Epithelial cell of prostate (primary cell): ENCODE data around the gene MPHOSPH8.
"Not testable (repeated sequence)": the region's sequence is repeated elsewhere in the genome, so short reads cannot be mapped to it uniquely, and the experiment has no call there.

Experiments used
- DNase-seq: peaks from one replicate; pipeline ENCODE4 v3.0.0-alpha.2; 2011; ENCODE audit warnings: low read depth, low spot score
- H3K27ac ChIP-seq: fragments of 450-650 bp; 2 replicates; pipeline ENCODE4 v1.5.1; 2017; ENCODE audit warnings: mild to moderate bottlenecking

Gene MPHOSPH8

GRCh38 chr13:19624265-19624664 is 9.2 kb upstream of the MPHOSPH8 start:
- H3K27ac ChIP-seq = no peak overlapping the region
- no peak for DNase-seq

- peak overlapping the region; percentile 65 for H3K27ac ChIP-seq
- DNase-seq = no peak
Observed at GRCh38 chr13:19632915-19633478, 462 bp upstream of the MPHOSPH8 start.

- H3K27ac ChIP-seq = peak overlapping the region; percentile 65
- no peak for DNase-seq
Observed at GRCh38 chr13:19634256-19634740, 839 bp downstream of the MPHOSPH8 start.

DNA sequence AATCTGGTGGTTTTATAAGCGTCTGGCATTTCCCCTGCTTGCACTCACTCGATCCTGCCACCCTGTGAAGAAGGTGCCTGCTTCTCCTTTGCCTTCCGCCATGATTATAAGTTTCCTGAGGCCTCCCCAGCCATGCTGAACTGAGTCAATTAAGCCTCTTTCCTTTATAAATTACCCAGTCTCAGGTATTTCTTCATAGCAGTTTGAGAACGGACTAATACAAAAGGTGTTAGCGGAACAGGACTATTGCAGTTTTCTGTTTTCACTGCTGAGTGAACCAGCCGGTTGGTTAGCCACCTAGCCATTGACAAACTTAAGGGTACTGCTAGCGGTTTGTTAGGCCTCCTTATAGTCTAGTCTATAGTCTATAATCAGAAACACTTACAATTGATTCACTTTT is 2.5 kb downstream of the MPHOSPH8 start:
- DNase-seq, H3K27ac ChIP-seq: not testable (repeated sequence)

DNA sequence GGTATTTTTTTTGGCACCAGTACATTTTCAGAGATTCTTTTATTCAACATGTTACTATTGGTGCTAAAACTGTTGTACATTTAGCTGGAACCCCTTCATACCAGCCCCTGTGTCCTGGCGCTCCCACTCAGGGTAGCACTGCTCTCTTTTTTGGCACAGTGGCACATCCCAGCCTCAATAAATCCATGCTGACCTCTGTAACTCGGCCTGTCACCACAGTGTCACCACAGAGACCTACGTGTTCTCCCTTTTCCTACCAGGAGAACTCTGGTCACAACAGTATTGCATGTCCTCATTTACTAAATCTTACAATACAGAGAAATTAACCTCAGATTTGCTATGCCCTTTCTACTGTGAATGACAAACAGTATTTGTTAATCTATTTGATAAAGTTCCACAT is 10.2 kb downstream of the MPHOSPH8 start:
- H3K27ac ChIP-seq = no peak overlapping the region
- no peak for DNase-seq

GRCh38 chr13:19645000-19645399 is 11.5 kb downstream of the MPHOSPH8 start:
- H3K27ac ChIP-seq = no peak overlapping the region
- no peak for DNase-seq

- DNase-seq = no peak
Observed at GRCh38 chr13:19646063-19646462, 12.6 kb downstream of the MPHOSPH8 start.

DNA sequence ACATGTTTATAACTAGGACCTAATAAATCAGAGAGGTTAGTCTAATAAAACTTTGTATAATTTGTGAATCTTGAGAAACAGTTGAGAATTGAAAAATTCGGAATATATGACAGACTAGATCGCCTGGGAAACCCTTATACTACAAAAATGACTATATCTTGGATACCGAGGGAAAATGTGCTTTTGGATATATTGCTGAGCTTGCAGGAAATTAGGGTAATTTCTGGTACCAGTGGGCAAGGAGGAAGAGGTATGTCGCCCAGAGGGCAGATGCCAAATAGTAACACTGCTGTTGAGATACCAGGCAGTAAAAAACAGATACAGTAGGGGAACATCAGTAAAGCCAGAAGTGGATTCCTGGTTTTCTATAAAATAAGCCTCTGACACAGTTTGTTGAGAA is 17.3 kb downstream of the MPHOSPH8 start:
- DNase-seq = no peak
- H3K27ac ChIP-seq = no peak overlapping the region

More at GRCh38 chr13:19646063-19646462, 12.6 kb downstream of the MPHOSPH8 start:
- no peak overlapping the region for H3K27ac ChIP-seq

- no peak for DNase-seq
- H3K27ac ChIP-seq = no peak overlapping the region
Observed at GRCh38 chr13:19657872-19658591, 24.6 kb downstream of the MPHOSPH8 start.

- no peak for DNase-seq
- no peak overlapping the region for H3K27ac ChIP-seq
Observed at GRCh38 chr13:19658831-19659230, 25.4 kb downstream of the MPHOSPH8 start.

GRCh38 chr13:19661126-19661525 is 27.7 kb downstream of the MPHOSPH8 start:
- H3K27ac ChIP-seq = no peak overlapping the region
- no peak for DNase-seq

DNA sequence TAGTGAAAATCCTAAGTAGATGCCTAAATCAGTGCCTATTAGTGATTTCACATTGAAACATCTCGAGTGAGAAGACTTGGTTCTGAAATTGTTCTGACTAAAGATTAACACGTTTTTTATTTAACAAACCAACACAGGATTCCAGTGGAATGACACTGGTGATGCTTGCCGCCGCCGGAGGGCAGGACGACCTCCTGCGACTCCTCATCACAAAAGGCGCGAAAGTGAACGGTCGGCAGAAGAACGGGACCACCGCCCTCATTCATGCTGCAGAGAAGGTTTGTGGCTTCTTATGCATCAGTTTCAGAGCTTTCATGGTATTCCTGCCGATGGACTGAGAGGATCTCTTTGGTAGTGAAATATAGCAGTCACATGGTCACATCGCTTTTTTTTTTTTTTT is 28.1 kb downstream of the MPHOSPH8 start:
- no peak overlapping the region for H3K27ac ChIP-seq
- DNase-seq = no peak

GRCh38 chr13:19663416-19663979 is 30.0 kb downstream of the MPHOSPH8 start:
- DNase-seq = no peak
- H3K27ac ChIP-seq = no peak overlapping the region

- H3K27ac ChIP-seq = no peak overlapping the region
- no peak for DNase-seq
Observed at GRCh38 chr13:19664481-19665230, 31.2 kb downstream of the MPHOSPH8 start.

- no peak for DNase-seq
- H3K27ac ChIP-seq = no peak overlapping the region
Observed at GRCh38 chr13:19665427-19665859, 32.0 kb downstream of the MPHOSPH8 start.

DNA sequence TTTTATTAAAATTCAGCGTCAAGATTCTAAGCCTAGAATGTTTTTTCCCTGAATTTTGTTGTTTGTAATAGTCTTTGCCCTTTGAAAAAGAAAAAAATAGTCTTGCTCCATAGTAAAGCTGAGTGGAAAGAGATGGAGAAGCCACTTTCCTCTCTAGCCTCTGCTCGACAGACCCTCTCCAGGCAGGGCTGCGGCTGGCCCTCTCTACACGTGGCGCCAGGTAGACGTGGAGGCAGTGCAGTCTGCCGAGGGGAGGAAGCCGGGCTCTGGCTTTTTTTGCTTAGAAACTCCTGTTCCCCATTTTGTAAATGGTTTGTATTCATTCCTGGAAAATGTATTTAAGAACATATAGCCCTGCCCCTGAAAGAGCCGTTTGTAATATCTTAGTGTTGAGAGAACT is 35.3 kb downstream of the MPHOSPH8 start:
- no peak for DNase-seq

DNA sequence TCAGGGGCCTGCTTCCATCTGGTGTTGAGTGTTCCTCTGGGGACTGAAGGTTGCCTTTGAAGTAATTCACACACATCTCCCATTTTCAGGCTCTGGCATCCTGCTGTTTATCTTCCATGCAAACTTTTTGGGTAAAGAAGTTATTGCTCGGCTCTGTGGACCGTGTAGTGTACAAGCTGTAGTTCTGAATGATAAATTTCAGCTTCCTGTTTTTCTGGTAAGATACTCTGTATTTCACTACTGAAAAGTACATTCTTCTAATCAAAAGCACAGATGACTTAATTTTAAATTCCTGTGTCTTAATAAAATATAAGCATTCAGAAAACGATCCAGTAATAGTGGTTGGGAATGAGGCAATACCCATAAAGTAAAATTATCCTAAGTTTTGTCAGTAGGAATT is 36.7 kb downstream of the MPHOSPH8 start:
- no peak overlapping the region for H3K27ac ChIP-seq
- DNase-seq = no peak

More for the DNA sequence above, 35.3 kb downstream of the MPHOSPH8 start:
- no peak overlapping the region for H3K27ac ChIP-seq

- H3K27ac ChIP-seq = no peak overlapping the region
- no peak for DNase-seq
Observed at GRCh38 chr13:19672990-19673389, 39.5 kb downstream of the MPHOSPH8 start.

DNA sequence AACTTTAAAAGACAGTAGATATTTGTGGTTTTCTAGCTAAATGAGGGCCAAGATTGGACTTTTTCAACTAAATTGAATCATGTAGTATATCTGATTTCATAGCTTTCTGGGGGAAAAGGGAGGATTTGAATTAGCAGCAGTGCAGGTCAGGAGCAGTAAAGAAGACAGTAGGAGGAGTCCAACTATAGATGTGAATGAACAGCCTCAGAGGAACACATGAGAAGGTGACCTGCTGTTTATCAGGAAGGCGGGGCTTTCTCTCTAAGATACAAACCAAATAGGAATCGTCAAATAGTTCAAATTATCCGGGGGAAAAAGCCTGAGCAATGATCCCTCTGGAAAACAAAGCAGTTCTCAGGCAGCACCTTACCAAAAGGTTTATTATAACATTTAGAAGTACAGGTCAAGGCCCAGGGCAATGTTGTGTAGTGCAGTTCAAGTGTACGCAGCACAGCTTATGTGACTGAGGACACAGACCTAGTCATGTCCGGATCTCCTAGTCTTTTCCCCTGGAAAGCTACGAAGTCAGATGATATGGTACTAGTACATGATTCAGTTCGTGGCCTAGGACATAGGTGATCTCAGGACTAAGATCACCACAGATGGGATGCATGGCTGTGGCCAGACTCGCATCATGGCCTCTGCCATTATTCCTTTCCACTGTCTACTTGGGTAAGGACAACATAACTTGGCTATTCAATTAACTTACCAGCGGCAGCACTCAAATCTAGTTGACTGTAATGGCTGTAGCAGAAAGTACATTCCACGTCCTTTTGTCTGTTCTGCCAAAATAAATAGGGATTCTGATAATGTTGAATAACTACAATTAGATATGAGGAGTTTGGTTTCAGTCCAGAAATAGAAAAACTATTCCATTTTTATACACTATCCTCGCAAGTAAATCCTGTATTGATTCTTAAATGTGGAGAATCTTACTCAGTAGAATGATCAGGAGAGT is 40.3 kb downstream of the MPHOSPH8 start:
- H3K27ac ChIP-seq = no peak overlapping the region
- DNase-seq = no peak

DNA sequence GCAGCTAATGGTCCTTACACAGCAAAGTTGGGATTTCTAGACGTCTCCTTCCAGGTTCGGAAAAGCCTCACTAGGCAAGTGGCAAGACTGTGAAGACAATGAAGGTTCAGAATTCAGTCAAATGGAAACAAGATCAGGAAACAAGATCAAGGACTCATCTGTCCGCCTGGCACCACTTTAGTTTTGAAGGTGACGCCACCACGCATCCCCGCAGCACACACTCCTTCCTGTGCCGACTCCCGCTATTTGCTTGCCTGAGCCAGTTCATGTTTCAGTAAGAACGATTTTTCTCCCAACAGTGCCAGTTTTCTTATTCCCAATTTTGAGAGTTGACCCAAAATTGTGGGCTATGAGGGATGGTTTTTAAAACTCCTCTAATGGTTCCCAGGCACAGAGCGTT is 41.4 kb downstream of the MPHOSPH8 start:
- no peak overlapping the region for H3K27ac ChIP-seq
- no peak for DNase-seq
